Panc1 (cell line): ENCODE results near the gene ADIG.

ENCODE experiments used
- CTCF ChIP-seq: fragments of 450-650 bp; IDR thresholded peaks from 2 replicates; pipeline ENCODE4 v1.5.1; 2017; ENCODE audit warnings: mild to moderate bottlenecking
- POLR2AphosphoS5 ChIP-seq: IDR thresholded peaks from 2 replicates; pipeline ENCODE4 v1.6.1; 2012; ENCODE audit warnings: mild to moderate bottlenecking, low read depth, low read length, moderate library complexity
- SIN3A ChIP-seq: IDR thresholded peaks from 2 replicates; pipeline ENCODE4 v1.6.1; 2012; ENCODE audit warnings: low read depth, mild to moderate bottlenecking, low read length, moderate library complexity, borderline replicate concordance; ENCODE audit not compliant: insufficient read depth

- TF ChIP-seq CTCF: no peak
- TF ChIP-seq POLR2AphosphoS5: no peak
- TF ChIP-seq SIN3A: no peak
These were observed 1.1 kb upstream of the ADIG start for GRCh38 chr20:38579921-38580320.
